Measurements from ENCODE around the gene BTG3.

BTG3 gene, protein sequence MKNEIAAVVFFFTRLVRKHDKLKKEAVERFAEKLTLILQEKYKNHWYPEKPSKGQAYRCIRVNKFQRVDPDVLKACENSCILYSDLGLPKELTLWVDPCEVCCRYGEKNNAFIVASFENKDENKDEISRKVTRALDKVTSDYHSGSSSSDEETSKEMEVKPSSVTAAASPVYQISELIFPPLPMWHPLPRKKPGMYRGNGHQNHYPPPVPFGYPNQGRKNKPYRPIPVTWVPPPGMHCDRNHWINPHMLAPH

DNA sequence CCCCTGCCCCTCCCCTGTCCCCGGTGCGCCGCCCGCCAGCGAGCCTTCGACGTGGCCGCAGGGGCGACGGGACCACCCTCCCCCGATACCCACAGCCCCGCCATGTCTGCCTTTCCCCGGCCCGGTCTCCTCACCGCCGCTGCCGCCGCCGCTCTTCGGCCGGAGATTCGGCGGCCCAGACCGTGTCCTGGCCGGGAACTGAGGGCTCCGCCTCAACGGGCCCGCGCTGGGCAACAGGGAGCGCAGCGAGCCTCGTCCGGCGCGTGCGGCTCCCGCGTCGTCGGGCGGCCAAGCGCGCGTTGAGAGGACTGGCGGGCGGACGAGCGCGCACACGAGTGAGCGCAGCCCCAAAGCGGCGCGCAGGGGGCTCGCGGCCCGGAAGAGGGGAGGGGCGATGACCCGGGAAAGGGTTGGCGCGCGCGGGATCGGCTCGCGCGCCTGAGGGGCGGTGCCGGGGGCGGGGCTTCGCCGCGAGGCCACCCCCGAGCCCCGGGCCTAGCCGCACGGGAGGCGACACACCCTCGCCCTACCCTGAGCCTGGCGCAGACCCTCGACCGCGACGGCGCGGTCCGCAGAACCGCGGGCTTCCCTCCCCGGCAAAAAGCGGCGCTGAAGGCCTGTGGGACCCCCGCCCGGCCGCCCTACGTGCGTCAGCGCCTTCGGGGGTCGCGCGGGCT, at the start of gene BTG3:
TSS of gene BTG3 (minus strand) at position 337 of the 677 bp plus-strand sequence. CDS start 3,757 bp downstream, outside the sequence.
- peak; percentile 60 to 80 (median 67) for DNase-seq (ENCODE audit: low read depth in 3 of 3)

- no peak for DNase-seq (ENCODE audit: low read depth in 3 of 3)
Observed at GRCh38 chr21:17660862-17661261, 48.2 kb upstream of the BTG3 start.

DNA sequence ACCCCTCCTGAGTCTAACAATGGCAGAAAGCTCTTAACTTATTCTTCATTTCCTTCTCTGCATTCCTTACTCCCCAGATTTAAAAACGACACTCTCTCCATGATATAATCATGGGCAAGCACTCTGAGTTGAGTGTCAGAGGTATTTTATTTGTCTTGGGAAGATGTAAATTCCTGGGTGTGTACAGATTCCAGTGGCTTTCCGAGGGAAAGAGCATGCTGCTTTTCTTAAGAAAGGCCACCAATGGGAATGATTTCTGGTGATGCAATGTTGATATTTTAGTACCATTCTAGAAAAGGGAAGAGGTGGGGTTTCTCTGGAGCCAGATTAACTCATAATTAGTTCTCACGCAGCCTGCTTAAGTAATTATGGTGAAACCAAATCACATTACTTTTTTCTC, 47.8 kb upstream of the BTG3 start:
- DNase-seq (ENCODE audit: low read depth in 3 of 3), result no peak

- no peak for DNase-seq (ENCODE audit: low read depth in 3 of 3)
Observed at GRCh38 chr21:17658931-17659330, 46.2 kb upstream of the BTG3 start.

- no peak for DNase-seq (ENCODE audit: low read depth in 3 of 3)
Observed at GRCh38 chr21:17651526-17651925, 38.8 kb upstream of the BTG3 start.

DNA sequence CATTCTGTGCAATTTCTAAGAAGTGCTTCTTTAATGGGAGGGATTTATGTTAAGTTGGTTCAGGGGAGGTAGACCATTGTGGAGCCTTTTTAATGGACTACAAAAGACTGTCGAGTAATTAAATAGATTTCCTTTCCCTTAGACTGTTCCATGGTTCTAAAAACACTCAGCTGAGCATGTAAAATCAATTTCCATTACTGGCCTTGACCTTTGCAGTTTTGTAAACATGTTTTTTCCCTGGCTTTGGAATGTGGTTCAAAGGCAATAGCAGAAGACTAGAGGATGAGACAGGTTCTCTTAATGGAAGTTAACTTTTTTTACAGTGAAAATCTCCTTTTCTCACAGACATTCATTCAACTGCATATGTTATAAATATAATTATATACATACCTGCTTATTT, 37.6 kb upstream of the BTG3 start:
- no peak for DNase-seq (ENCODE audit: low read depth in 3 of 3)

DNA sequence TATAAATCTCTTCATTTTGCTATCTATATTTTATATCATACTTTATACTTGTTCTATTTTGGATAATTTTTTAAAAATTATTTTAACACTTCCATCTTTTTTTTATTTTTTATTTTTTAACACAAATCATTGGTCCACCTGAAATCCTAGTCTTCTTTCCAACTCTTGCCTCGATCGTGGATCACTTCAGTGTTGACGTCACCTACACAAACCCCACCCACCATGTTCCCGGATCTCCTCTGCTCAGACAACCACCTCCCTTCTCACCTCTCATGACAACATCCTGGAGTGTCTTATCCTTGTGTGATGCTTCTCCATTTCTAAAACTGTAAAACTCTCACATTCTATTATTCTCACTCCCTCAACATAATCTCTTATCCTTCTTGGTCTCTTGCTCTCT, 34.1 kb upstream of the BTG3 start:
- no peak for DNase-seq (ENCODE audit: low read depth in 3 of 3)

GRCh38 chr21:17644186-17644585, 31.5 kb upstream of the BTG3 start:
- no peak for DNase-seq (ENCODE audit: low read depth in 3 of 3)

DNA sequence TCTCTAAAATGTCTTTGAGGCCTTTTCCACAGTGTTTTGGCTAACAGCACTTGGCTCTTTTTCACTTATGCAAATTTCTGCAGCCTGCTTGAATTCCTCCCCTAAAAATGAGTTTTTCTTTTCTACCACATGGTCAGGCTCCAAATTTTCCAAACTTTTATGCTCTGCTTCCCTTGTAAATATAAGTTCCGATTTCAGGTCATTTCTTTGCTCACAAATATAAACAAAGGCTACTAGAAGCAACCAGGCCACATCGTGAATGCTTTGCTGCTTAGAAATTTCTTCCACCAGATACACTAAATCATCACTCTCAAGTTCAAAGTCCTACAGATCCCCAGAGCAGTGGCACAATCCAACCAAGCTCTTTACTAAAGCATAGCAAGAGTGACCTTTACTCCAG, 28.1 kb upstream of the BTG3 start:
- DNase-seq (ENCODE audit: low read depth in 3 of 3), result no peak

DNA sequence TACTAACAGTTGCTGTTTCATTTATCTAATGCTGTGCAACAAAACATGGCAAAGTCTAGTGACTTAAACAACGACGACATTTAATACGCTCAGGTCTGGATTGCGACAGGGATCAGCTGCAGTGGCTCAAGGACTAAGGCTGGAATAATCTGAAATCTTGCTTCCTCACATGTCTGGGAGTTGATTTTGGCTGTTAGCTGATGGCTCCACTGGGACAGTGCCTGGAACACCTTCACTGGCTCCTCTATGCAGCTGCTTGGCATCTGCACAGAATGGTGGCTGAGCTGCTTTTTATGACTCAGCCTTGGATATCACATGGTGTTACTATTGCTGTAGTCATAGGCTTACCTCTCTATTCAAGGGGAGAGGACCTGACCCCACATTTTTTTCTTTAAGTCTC, 24.0 kb upstream of the BTG3 start:
- no peak for DNase-seq (ENCODE audit: low read depth in 3 of 3)

DNA sequence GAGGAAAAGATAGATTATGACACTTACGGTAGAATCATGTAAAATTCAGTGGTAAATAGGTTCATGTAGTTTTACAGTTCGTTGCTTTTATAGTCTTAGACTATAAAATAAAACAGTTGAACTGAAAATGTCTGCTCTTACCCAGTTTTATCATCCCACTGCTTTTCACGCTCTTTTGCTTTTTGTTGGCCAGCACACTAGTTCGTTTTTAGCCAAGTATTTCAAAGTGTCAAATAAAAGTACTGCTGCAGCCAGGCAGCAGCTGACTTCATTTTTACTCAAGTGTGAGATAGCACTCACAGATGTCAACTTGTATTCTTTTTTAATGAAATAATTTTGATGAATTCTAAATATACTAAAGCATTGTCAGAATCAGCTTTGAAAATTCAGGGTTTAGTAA, 18.5 kb upstream of the BTG3 start:
- no peak for DNase-seq (ENCODE audit: low read depth in 3 of 3)

DNA sequence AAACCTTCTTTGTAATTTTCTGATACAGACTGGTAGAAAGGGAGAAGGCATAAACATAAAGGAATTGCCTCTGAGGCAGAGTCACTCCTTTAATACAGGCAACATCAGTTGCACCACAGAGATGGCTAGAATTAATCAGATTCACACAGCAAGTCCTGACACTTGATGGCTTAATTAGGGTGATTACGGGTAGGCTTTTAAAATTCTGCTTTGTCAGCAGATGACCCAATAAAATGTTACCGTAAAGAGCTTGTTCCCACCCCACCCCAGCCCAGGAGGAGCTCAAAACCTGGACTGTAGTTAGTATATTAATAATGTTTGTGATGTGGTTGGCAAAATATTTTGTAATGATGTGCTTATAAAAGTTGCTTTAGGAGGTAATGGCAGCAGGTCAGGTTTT, 9.3 kb upstream of the BTG3 start:
- DNase-seq (ENCODE audit: low read depth in 3 of 3), result no peak

- DNase-seq (ENCODE audit: low read depth in 3 of 3), result no peak
Observed at GRCh38 chr21:17616831-17617230, 4.1 kb upstream of the BTG3 start.

GRCh38 chr21:17613242-17613676, 558 bp upstream of the BTG3 start:
- DNase-seq (ENCODE audit: low read depth in 3 of 3), result no peak

DNA sequence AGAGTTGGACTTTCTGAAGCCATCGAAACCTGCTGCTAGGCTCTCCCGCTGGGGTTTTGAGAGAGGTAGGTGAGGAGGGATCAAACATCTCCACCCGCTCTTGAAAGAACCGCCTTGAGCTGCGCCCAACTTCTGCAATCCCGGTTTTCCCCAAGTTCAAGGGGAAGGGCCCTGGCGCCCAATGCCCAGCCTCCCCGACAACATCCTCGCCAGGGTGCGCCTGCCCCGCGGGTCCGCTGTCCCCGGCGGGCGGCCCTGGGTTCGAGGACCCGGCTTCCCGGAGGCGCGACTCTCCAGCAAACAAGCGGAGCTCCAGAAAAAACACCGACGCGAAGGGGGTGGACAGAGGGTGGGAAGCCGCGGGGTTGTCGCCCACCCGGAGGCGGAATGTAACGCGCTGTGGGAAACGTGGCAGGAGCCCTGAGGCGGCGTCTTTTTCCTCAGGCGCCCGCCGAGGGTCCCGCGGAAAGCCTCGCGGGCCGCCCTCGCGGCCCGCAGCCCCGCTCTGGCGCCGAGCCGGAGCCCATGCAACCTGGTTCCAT, 607 bp downstream of the BTG3 start:
- DNase-seq (ENCODE audit: low read depth in 3 of 3), result peak in 2 of 3 experiments; percentile 4 to 14

GRCh38 chr21:17611414-17612022, 1.2 kb downstream of the BTG3 start:
- peak; percentile 56 to 76 (median 65) for DNase-seq (ENCODE audit: low read depth in 3 of 3)

- DNase-seq (ENCODE audit: low read depth in 3 of 3), result no peak
Observed at GRCh38 chr21:17610911-17611310, 1.8 kb downstream of the BTG3 start.

DNA sequence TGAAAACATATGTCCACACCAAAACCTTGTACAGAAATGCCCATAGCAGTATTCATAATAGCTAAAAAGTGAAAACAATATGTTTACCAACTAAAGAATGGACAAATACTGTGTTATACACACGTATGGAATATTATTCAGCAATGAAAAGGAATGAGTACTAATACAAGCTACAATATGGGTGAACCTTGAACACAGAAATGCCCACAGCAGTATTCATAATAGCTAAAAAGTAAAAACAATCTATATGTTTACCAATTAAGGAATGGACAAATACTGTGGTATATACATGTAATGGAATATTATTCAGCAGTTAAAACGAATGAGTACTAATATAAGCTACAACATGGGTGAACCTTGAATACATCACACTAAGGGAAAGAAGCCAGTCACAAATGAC, 3.0 kb downstream of the BTG3 start:
- DNase-seq (ENCODE audit: low read depth in 3 of 3), result no peak

GRCh38 chr21:17607684-17608083, 5.0 kb downstream of the BTG3 start:
- no peak for DNase-seq (ENCODE audit: low read depth in 3 of 3)

- no peak for DNase-seq (ENCODE audit: low read depth in 3 of 3)
Observed at GRCh38 chr21:17602874-17603273, 9.8 kb downstream of the BTG3 start.

DNA sequence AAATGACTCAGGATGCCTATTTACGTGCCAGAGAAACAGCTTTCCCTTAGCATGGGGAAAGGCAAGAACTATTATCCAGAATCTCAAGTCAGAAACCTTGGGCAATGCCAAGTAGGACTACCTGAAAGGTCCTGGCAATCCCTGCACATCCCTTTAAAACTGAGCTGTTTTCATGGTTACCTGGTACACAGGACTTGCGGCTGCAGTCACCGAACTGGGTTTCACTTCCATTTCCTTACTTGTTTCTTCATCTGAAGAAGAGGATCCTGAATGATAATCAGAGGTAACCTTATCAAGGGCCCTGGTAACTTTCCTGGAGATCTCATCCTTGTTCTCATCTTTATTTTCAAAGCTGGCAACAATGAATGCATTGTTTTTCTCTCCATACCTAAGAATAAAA, 14.3 kb downstream of the BTG3 start:
- no peak for DNase-seq (ENCODE audit: low read depth in 3 of 3)

DNA sequence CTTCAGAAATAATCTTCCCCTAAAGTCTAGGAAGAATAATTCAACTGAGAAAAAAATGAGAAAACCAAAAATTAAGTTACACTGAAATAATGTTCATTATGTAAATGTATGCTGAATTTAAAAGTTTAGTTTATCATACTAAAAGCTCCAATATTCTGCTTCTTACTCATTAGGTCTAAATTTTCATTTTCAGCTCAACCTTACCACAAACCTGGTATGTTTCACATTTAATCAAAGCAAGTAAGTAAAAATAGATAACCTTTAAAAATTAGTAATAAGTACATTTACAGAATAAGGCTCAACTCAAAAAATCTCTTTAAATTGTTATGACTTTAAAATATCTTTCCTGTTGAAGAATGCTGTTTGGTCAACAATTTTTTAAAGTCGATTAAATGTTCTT, 15.0 kb downstream of the BTG3 start:
- no peak for DNase-seq (ENCODE audit: low read depth in 3 of 3)

- DNase-seq (ENCODE audit: low read depth in 3 of 3), result no peak
Observed at GRCh38 chr21:17590430-17590829, 22.3 kb downstream of the BTG3 start.

Data from stimulated activated CD4-positive, alpha-beta T cell treated with anti-CD3 and anti-CD28 coated beads, TNF-alpha, amount 100 ng/mL, for 24 hours (primary cell).